Lower leg skin (tissue), 3 donors: ENCODE measurements around the gene PTPRT.

ENCODE experiments used
- CTCF ChIP-seq, 3 donors: fragments of 450-650 bp; IDR thresholded peaks; one replicate each; pipeline ENCODE4 v1.5.1; 2016; ENCODE audit warnings: antibody characterized with exemption in 3 of 3, mild to moderate bottlenecking in 3 of 3, moderate library complexity in 2 of 3
- POLR2A ChIP-seq, 2 donors: fragments of 450-650 bp; IDR thresholded peaks; one replicate each; pipeline ENCODE4 v1.6.1; 2016 to 2017; ENCODE audit warnings: antibody characterized with exemption in 2 of 2, mild to moderate bottlenecking in 1 of 2, moderate library complexity in 1 of 2

GRCh38 chr20:43068482-43068881 is 121.2 kb downstream of the PTPRT start:
- TF ChIP-seq CTCF (IDR thresholded peaks at IDR 0.05) (no peak), POLR2A (IDR thresholded peaks at IDR 0.05) (no peak)
